GM12878 (cell line): ENCODE data around the gene AMPD2. TPM values are rescaled to one million over a fixed set of nuclear protein-coding genes. Genes with fewer than 3 reads are reported as not detected.

Experiments used
- CBFB ChIP-seq: IDR thresholded peaks from 2 replicates; pipeline ENCODE4 v1.6.1; 2016; ENCODE audit warnings: antibody characterized with exemption, low read depth
- CBX3 ChIP-seq: fragments of 200-600 bp; sonication (generic); IDR thresholded peaks from 2 replicates; pipeline ENCODE4 v1.6.1; 2016; ENCODE audit warnings: low read depth, borderline replicate concordance
- CEBPZ ChIP-seq: fragments of 150-350 bp; IDR thresholded peaks from 2 replicates; pipeline ENCODE4 v1.6.1; 2016; ENCODE audit warnings: low read depth, low read length
- CHD4 ChIP-seq: fragments of 200-600 bp; sonication (generic); IDR thresholded peaks from 2 replicates; pipeline ENCODE4 v1.6.1; 2016; ENCODE audit warnings: mild to moderate bottlenecking
- EGR1 ChIP-seq, 2 experiments: IDR thresholded peaks; 1 replicate in 1 of 2; 2 replicates in 1 of 2; pipeline ENCODE4 v1.6.1; 2011 to 2012; ENCODE audit warnings: low read depth in 2 of 2, low read length in 2 of 2, borderline replicate concordance in 1 of 2, mild to moderate bottlenecking in 1 of 2, moderate library complexity in 1 of 2
- GABPA ChIP-seq: IDR thresholded peaks from 2 replicates; pipeline ENCODE4 v1.6.1; 2014; ENCODE audit warnings: antibody characterized with exemption, low read depth, mild to moderate bottlenecking, inconsistent platforms
- GATAD2B ChIP-seq: fragments of 450-650 bp; conservative IDR thresholded peaks from 2 replicates; pipeline ENCODE4 v1.6.1; 2017; ENCODE audit warnings: low read depth, mild to moderate bottlenecking, moderate library complexity
- IKZF1 ChIP-seq: fragments of 450-650 bp; conservative IDR thresholded peaks from 2 replicates; pipeline ENCODE4 v1.6.1; 2017; ENCODE audit warnings: antibody characterized with exemption, mild to moderate bottlenecking
- KDM1A ChIP-seq: fragments of 200-600 bp; sonication (generic); IDR thresholded peaks from 2 replicates; pipeline ENCODE4 v1.6.1; 2016; ENCODE audit warnings: borderline replicate concordance
- MAX ChIP-seq: IDR thresholded peaks from 2 replicates; pipeline ENCODE4 v1.6.1; 2012; ENCODE audit warnings: low read depth, low read length, improper control_type of control experiment
- PRDM15 ChIP-seq: fragments of 450-650 bp; formaldehyde crosslinking; IDR thresholded peaks from 2 replicates; pipeline ENCODE4 v1.4.0; 2020; ENCODE audit warnings: mild to moderate bottlenecking, moderate library complexity
- SMAD5 ChIP-seq: IDR thresholded peaks from 2 replicates; pipeline ENCODE4 v1.6.1; 2016; ENCODE audit warnings: antibody characterized with exemption, low read depth
- SMARCA5 ChIP-seq: fragments of 450-650 bp; IDR thresholded peaks from 2 replicates; pipeline ENCODE4 v1.6.1; 2017; ENCODE audit warnings: mild to moderate bottlenecking
- SREBF1 ChIP-seq: IDR thresholded peaks from 2 replicates; pipeline ENCODE4 v1.6.1; 2012; ENCODE audit warnings: mild to moderate bottlenecking, low read length
- SREBF2 ChIP-seq: IDR thresholded peaks from 2 replicates; pipeline ENCODE4 v1.6.1; 2012; ENCODE audit warnings: mild to moderate bottlenecking, low read length
- STAT1 ChIP-seq: fragments of 450-650 bp; conservative IDR thresholded peaks from 2 replicates; pipeline ENCODE4 v1.6.1; 2014; ENCODE audit warnings: antibody characterized with exemption, mild to moderate bottlenecking
- ZBTB40 ChIP-seq: fragments of 450-650 bp; IDR thresholded peaks from 2 replicates; pipeline ENCODE4 v1.6.1; 2016; ENCODE audit warnings: mild to moderate bottlenecking, moderate library complexity, borderline replicate concordance
- ZNF217 ChIP-seq: fragments of 450-650 bp; IDR thresholded peaks from 2 replicates; pipeline ENCODE4 v1.6.1; 2017; ENCODE audit warnings: antibody characterized with exemption, mild to moderate bottlenecking
- ZZZ3 ChIP-seq: IDR thresholded peaks from 2 replicates; pipeline ENCODE4 v1.6.1; 2011; ENCODE audit warnings: low read depth; ENCODE audit not compliant: control insufficient read depth, insufficient read length
- polyA plus RNA-seq, 11 experiments: library from polyadenylated mRNA; depleted of rRNA in 4 of 11; unstranded in 6 of 11; stranded (reverse) in 5 of 11; fragments of >200 nt; fragmentation: Nextera tagmentation in 4 of 11; fragmentation: Illumina TruSeq in 1 of 11; extraction: Ambion mirVana in 4 of 11; extraction: Trizol in 1 of 11; gene quantifications; 1 replicate in 1 of 11; 2 replicates in 10 of 11; pipeline versions ENCODE4 v1.2.1 to v1.2.3, GENCODE V29; 2011 to 2016; ENCODE audit warnings: inconsistent platforms in 2 of 11, missing spikeins in 2 of 11, low read depth in 1 of 11
- total RNA-seq, 4 experiments: library from RNA; depleted of rRNA in 3 of 4; stranded (reverse); fragments of >200 nt in 3 of 4; fragmentation: Illumina TruSeq in 1 of 4; extraction: Trizol in 1 of 4; gene quantifications; 2 replicates each; pipeline versions ENCODE4 v1.2.1 to v1.2.3, GENCODE V29; 2013 to 2021

AMPD2 gene
- total and polyA plus RNA-seq, 10 of the 15 experiments (the other 5 are each of a cell fraction or from before 2014, with no cell fraction given) = 2.0 to 75.9 (median 31.3) TPM

DNA sequence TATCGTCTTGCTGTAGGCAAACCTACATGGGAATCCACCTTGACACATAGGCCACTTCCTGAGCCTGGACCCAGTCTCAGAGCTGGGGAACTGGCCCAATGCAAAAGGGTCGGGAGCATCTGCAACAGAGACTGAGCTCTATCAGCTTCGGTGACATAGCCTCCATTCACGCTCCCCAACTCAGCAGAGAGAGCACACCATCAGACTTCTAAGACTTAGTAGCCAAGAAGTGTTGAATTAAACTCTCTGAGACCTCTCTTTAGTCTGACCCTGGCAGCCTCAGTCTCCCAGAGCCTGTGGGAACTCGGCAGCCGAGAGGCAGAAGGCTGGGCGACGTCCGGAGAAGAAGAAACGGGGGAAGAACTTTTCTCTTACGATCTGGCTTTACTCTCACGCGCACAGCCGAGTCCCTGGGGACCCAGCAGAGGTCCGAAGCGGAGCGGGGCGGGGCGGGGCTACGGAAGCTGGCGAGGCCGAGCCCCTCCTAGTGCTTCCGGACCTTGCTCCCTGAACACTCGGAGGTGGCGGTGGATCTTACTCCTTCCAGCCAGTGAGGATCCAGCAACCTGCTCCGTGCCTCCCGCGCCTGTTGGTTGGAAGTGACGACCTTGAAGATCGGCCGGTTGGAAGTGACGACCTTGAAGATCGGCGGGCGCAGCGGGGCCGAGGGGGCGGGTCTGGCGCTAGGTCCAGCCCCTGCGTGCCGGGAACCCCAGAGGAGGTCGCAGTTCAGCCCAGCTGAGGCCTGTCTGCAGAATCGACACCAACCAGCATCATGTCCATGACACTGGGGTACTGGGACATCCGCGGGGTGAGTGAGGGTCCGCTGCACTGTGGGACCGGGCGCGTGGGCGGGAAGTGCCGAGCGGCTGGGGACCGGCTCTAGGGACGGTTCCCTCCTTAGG, 36.2 kb downstream of the AMPD2 start, which contains the start of gene GSTM4 (continued):
- no peak; the same call in 1 of the 2 replicates for TF ChIP-seq ZBTB40
- TF ChIP-seq CBFB = no peak; the same call in 1 of the 2 replicates
- no peak for TF ChIP-seq CEBPZ
- TF ChIP-seq EGR1 (IDR thresholded peaks at IDR 0.05; ENCODE audit: borderline replicate concordance in 1 of 2, low read depth in 2 of 2, low read length in 2 of 2) = peak; percentile 43 to 77
- TF ChIP-seq GATAD2B = peak; percentile 79
- TF ChIP-seq MAX = no peak
- peak; percentile 51; the same call in 1 of the 2 replicates for TF ChIP-seq SMAD5
- TF ChIP-seq PRDM15 = no peak
- no peak for TF ChIP-seq KDM1A
- no peak for TF ChIP-seq ZNF217
- no peak for TF ChIP-seq CHD4
- no peak for TF ChIP-seq SREBF2
- TF ChIP-seq SREBF1 = no peak
- TF ChIP-seq SMARCA5 = no peak
- peak; percentile 78 for TF ChIP-seq IKZF1
- no peak for TF ChIP-seq GABPA
- TF ChIP-seq STAT1 = no peak
- TF ChIP-seq CBX3 = no peak
- no peak for TF ChIP-seq ZZZ3
